ENCODE measurements around the gene CFAP299. TPM values are rescaled to one million over a fixed set of nuclear protein-coding genes. Genes with fewer than 3 reads are reported as not detected.

CFAP299 gene
- total and polyA plus RNA-seq, 4 donors, result 2.8 to 30.2 (median 6.6) TPM

DNA sequence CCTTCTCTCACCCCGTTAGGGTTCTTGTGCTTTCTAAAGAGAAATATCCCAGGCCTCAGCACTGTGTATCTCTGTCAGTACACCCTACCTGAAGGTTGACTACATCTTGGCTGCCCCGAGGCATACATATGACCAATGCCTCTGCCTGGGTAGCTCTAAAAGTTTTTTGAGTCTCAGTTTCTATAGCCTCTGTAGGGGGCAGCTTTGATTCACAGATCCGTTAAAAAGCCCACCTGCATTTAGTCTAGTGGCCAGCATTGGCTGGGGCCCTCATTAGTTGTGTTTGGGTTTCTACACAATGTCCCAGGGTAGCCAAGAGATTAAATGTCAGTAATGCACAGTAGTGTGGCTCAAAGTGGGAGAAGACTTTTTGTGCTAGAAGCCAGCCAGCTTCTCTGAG lies 151.1 kb downstream of the CFAP299 start:
- TF ChIP-seq, protein P1, sequence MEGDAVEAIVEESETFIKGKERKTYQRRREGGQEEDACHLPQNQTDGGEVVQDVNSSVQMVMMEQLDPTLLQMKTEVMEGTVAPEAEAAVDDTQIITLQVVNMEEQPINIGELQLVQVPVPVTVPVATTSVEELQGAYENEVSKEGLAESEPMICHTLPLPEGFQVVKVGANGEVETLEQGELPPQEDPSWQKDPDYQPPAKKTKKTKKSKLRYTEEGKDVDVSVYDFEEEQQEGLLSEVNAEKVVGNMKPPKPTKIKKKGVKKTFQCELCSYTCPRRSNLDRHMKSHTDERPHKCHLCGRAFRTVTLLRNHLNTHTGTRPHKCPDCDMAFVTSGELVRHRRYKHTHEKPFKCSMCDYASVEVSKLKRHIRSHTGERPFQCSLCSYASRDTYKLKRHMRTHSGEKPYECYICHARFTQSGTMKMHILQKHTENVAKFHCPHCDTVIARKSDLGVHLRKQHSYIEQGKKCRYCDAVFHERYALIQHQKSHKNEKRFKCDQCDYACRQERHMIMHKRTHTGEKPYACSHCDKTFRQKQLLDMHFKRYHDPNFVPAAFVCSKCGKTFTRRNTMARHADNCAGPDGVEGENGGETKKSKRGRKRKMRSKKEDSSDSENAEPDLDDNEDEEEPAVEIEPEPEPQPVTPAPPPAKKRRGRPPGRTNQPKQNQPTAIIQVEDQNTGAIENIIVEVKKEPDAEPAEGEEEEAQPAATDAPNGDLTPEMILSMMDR (IDR thresholded peaks at IDR 0.05; ENCODE audit: control extremely low read depth, extremely low read depth), result no peak
- 78 to 87% methylated on average over 3 of the region's 3 CpGs for WGBS, 2 donors
- no peaks in the 10 kb centered on the region for H3K9me3 ChIP-seq (ENCODE audit: control insufficient read depth in 4 of 4, insufficient read depth in 3 of 4, low read length in 3 of 4)
- no peak overlapping the region for H3K27ac ChIP-seq (ENCODE audit: low read depth in 1 of 2, low read length in 1 of 2)
- no peak for DNase-seq
- no peak overlapping the region for H3K4me3 ChIP-seq
- ATAC-seq (ENCODE audit: insufficient read depth, low FRiP score), result no peak
- no peaks in the 10 kb centered on the region for H3K36me3 ChIP-seq (ENCODE audit: control insufficient read depth in 4 of 4, insufficient read depth in 4 of 4, low read length in 4 of 4)
- no peaks in the 10 kb centered on the region for H3K4me1 ChIP-seq (ENCODE audit: control insufficient read depth in 5 of 5, insufficient read depth in 5 of 5, low read length in 5 of 5)
- H3K9ac ChIP-seq (ENCODE audit: insufficient read depth in 1 of 2, low read length in 2 of 2), result no peak overlapping the region
- no peaks in the 10 kb centered on the region for H3K27me3 ChIP-seq (ENCODE audit: control insufficient read depth in 3 of 3, insufficient read depth in 3 of 3, low read length in 2 of 3)

DNA sequence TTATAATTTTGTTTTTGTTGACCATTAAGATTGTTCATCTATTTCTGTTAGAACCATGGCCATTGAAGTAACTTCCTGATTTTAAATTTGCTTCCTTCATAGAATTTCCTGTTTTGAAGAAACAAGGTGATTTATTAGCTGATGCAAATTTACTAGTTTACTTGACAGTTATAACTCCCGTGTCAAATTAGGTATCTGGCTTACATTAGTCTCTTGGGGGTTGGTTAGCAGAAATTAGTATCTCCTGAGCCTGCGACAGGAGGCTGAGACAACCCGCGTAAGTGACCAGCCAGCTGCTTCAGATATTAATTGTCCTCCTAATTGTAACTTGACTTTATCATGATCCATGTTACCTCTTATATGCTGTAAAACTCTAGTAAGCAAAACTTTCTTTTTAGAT lies 154.3 kb downstream of the CFAP299 start:
- DNase-seq (no peak), ATAC-seq (ENCODE audit: insufficient read depth, low FRiP score) (no peak)
- no peak overlapping the region for H3K4me3 ChIP-seq
- H3K9ac ChIP-seq (ENCODE audit: insufficient read depth in 1 of 2, low read length in 2 of 2), result no peak overlapping the region
- TF ChIP-seq, protein P1 (IDR thresholded peaks at IDR 0.05; ENCODE audit: control extremely low read depth, extremely low read depth), result no peak
- no peak overlapping the region for H3K27ac ChIP-seq (ENCODE audit: low read depth in 1 of 2, low read length in 1 of 2)
- WGBS, 2 donors, result 75 to 78% methylated on average over 4 of the region's 4 CpGs
- no peaks in the 10 kb centered on the region for H3K9me3 ChIP-seq (ENCODE audit: control insufficient read depth in 4 of 4, insufficient read depth in 3 of 4, low read length in 3 of 4)
- H3K36me3 ChIP-seq (ENCODE audit: control insufficient read depth in 4 of 4, insufficient read depth in 4 of 4, low read length in 4 of 4), result no peaks in the 10 kb centered on the region
- H3K27me3 ChIP-seq (ENCODE audit: control insufficient read depth in 3 of 3, insufficient read depth in 3 of 3, low read length in 2 of 3), result no peaks in the 10 kb centered on the region
- no peaks in the 10 kb centered on the region for H3K4me1 ChIP-seq (ENCODE audit: control insufficient read depth in 5 of 5, insufficient read depth in 5 of 5, low read length in 5 of 5)

DNA sequence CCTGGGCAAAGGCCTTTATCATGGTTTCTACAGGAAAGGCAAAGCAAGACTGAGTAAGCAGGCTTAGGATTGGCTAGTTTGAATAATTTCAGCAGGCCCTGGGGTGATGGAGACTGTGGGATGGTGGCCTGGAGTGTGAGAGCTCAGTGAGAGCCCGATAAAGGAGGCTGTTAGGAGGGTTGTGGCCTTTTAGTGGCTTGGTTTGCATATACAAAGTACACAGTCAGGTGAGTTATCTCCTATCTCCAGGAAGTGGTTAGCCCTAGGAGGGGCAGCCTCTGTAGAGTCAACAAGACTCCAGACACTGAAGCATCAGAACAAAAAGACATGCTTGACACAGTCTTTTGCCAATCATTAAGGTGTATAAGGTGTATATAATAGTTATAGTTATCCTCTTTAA lies 157.2 kb downstream of the CFAP299 start:
- 63 to 83% methylated on average over 1 of the region's 1 CpG for WGBS, 2 donors

More for the DNA sequence above, 157.2 kb downstream of the CFAP299 start:
- ATAC-seq (ENCODE audit: insufficient read depth, low FRiP score) (no peak), DNase-seq (no peak)
- Histone ChIP-seq H3K9me3 (ENCODE audit: control insufficient read depth in 4 of 4, insufficient read depth in 3 of 4, low read length in 3 of 4) (peaks cover 0 to 4% (median 1%) of the 10 kb centered on the region in 4 donors), H3K4me3 (no peak overlapping the region), H3K36me3 (ENCODE audit: control insufficient read depth in 4 of 4, insufficient read depth in 4 of 4, low read length in 4 of 4) (no peaks in the 10 kb centered on the region), H3K27me3 (ENCODE audit: control insufficient read depth in 3 of 3, insufficient read depth in 3 of 3, low read length in 2 of 3) (no peaks in the 10 kb centered on the region), H3K4me1 (ENCODE audit: control insufficient read depth in 5 of 5, insufficient read depth in 5 of 5, low read length in 5 of 5) (no peaks in the 10 kb centered on the region), H3K9ac (ENCODE audit: insufficient read depth in 1 of 2, low read length in 2 of 2) (no peak overlapping the region), H3K27ac (ENCODE audit: low read depth in 1 of 2, low read length in 1 of 2) (no peak overlapping the region)
- TF ChIP-seq, protein P1 (IDR thresholded peaks at IDR 0.05; ENCODE audit: control extremely low read depth, extremely low read depth), result no peak

All from lung (tissue), 12 donors.